D721Med (cell line): ENCODE measurements around the gene BAIAP2L1.

ENCODE experiments used
- DNase-seq: peaks from one replicate; pipeline ENCODE4 v3.0.0; 2011; ENCODE audit warnings: low spot score; ENCODE audit not compliant: insufficient read length
- FAIRE-seq: peaks from 2 replicates; lab custom pipeline; 2011; peaks lifted over from hg19 to GRCh38; lab: Jason Lieb, UNC
- CTCF ChIP-seq: IDR thresholded peaks from 2 replicates; pipeline ENCODE4 v1.5.1; 2012; ENCODE audit warnings: mild to moderate bottlenecking, control low read depth; ENCODE audit not compliant: insufficient read depth; ENCODE audit errors: missing control alignments

BAIAP2L1 gene

GRCh38 chr7:98305951-98306535 is 94.8 kb downstream of the BAIAP2L1 start:
- DNase-seq: no peak
- no peak for TF ChIP-seq CTCF
- FAIRE-seq: no peak

GRCh38 chr7:98303906-98304305 is 97.0 kb downstream of the BAIAP2L1 start:
- DNase-seq (no peak), FAIRE-seq (no peak)
- TF ChIP-seq CTCF: no peak

DNA sequence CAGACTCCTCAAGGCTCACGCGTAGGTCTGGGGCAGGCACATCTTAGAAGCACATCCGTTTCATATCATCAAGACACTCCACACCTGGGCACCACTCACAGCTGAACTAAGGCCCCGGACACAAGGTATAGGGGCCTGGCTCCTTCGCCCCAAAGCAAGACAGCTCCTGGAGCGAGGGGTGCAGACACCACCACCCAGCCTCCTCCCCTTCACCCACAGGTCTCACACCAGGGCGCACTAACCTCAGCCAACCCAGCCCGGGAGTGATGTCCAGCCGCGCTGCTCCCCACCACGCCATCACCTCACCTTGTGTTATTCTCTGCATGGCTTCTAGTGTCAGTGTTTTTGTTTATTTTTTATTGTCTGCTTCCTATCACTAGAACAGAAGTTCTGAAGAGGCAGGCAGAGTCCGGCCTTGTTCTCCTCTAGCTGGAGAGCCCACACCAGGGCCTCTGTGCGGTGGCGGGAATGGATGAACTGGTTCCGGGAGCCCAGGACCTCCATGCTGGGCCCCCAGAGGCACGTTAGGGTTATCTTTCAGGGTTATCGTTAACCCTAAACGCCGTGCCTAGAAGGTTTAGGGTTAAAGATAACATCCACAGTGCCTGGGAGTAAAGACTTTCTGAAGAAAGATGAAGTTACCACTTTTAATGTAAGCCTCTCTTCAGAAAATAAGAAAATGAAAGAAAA is 97.6 kb downstream of the BAIAP2L1 start:
- no peak for FAIRE-seq
- TF ChIP-seq CTCF: no peak
- no peak for DNase-seq

DNA sequence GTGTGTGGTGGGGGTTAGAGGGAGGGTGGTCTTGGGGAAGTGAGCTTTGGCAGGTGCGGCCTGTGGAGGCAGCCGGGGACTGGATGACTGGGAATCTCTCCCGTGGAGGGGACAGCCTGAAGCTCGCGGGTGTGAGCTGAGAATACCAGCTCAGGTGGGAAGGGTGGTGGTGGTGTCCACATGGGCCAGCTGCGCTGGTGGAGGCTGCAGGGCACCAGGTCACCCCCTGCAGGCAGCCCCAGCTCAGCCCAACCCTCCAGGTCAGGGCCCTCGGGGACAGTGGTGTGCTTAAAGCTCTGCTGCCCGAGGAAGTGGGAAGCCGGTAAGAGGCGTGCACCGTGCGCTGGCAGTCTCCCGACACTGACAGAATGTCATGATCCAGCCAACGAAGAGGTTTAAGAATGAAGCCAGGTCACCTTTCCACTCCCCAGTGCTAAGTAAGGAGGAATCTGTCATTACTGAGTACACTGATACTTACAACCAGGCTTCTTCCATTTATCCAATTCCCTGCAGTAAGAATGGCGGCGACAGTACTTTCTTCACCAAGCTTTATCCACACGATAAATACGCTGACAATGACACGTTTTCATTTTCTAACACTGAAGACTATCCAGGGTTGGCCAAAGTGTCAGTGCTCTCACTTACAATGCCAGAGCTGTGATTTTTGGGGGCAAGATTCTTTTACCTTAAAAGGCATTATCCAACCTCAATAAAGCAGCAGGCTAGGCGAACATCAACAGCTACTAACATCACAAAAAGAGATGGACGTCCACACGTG is 99.0 kb downstream of the BAIAP2L1 start:
- DNase-seq (no peak), FAIRE-seq (no peak)
- TF ChIP-seq CTCF: no peak

DNA sequence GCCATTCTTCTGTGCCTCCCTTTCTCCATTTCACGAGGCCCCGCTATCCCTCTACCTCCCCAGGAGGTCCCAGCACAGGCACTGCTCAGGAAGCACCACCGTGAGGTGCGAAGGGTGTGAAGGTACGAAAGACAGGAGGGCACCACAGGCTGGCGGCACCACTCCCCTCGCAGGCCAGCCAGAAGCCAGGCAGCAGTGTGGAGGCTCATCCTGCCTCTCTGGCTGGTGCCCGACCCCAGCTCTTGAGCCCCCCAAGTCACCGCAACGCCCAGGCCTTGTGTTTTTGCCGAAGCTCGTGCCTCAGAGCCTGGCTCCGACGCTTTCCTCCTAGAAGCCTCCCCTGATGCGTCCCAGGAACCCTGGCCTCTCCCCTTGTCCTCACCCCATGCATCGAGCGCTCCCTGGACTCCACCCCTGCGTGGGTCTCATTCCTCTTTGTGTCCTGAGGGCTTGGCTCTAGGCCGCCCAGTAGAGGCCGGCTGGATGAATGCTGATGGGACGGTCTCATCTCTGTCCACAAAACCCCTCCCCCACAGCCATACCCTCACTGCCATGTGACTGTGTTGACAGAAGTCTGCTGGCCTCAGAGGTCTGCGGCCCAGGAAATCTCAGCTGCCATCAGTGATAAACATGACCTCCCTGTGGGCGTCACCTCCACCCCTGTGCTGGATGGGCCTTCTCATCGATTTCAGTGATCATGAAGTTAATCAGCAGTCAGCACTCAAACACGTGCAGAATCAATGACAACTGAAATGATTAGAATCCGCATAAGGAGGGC is 100.1 kb downstream of the BAIAP2L1 start:
- FAIRE-seq (no peak), DNase-seq (no peak)
- TF ChIP-seq CTCF: no peak

- no peak for DNase-seq
- FAIRE-seq: no peak
- TF ChIP-seq CTCF: no peak
Measured at GRCh38 chr7:98297626-98298286, 103.1 kb downstream of the BAIAP2L1 start.
